OCI-LY3 (cell line): Measurements from ENCODE around the gene HDAC4.

Source experiments
- H2AFZ ChIP-seq: fragments of 200-600, 300-600 bp; shearing (Covaris generic); 2 replicates; pipeline ENCODE4 v1.6.0; 2014; ENCODE audit warnings: antibody characterized with exemption, low read depth, low read length
- H3K27ac ChIP-seq: fragments of 200-600, 300-600 bp; sonication (generic); 2 replicates; pipeline ENCODE4 v1.5.1; 2014; ENCODE audit warnings: mild to moderate bottlenecking, low read length, moderate library complexity, mixed read lengths
- H3K27me3 ChIP-seq: fragments of 200-600, 300-600 bp; sonication (generic); 2 replicates; pipeline ENCODE4 v1.6.1; 2014; ENCODE audit warnings: low read depth, low read length, mixed read lengths
- H3K36me3 ChIP-seq: fragments of 200-600, 300-600 bp; sonication (generic); replicated peaks from 2 replicates; pipeline ENCODE3; 2014; ENCODE audit warnings: low read depth, low read length, mixed read lengths
- H3K4me1 ChIP-seq: fragments of 300-600, 200-600 bp; sonication (generic); 2 replicates; pipeline ENCODE4 v1.6.1; 2014; ENCODE audit warnings: low read length, mixed read lengths
- H3K4me2 ChIP-seq: fragments of 200-600, 300-600 bp; sonication (generic); 2 replicates; pipeline ENCODE4 v1.6.1; 2014; ENCODE audit warnings: low read length, mixed read lengths
- H3K4me3 ChIP-seq: fragments of 300-600, 200-600 bp; sonication (generic); 2 replicates; pipeline ENCODE4 v1.5.1; 2014; ENCODE audit warnings: antibody characterized with exemption, mild to moderate bottlenecking, low read length, moderate library complexity
- H3K79me2 ChIP-seq: fragments of 300-600, 200-600 bp; shearing (Covaris generic); 2 replicates; pipeline ENCODE4 v1.6.1; 2014; ENCODE audit warnings: mild to moderate bottlenecking, low read length, mixed read lengths
- H3K9ac ChIP-seq: fragments of 300-600, 200-600 bp; shearing (Covaris generic); 2 replicates; pipeline ENCODE4 v1.6.0; 2014; ENCODE audit warnings: mild to moderate bottlenecking, low read length, moderate library complexity
- H3K9me3 ChIP-seq: fragments of 200-600, 300-600 bp; shearing (Covaris generic); 2 replicates; pipeline ENCODE4 v1.6.1; 2014; ENCODE audit warnings: low read length, mixed read lengths; ENCODE audit not compliant: insufficient read depth
- H4K20me1 ChIP-seq: fragments of 200-600, 300-600 bp; sonication (generic); 2 replicates; pipeline ENCODE4 v1.6.1; 2016; ENCODE audit warnings: low read length, mixed read lengths; ENCODE audit not compliant: insufficient read depth
- EZH2phosphoT487 ChIP-seq: fragments of 200-600 bp; shearing (Covaris generic); IDR thresholded peaks from 2 replicates; pipeline ENCODE4 v1.6.1; 2018; ENCODE audit warnings: antibody characterized with exemption, mixed run types, low read depth
- TF ChIP-seq, protein P1 (sequence below): fragments of 200-600, 300-600 bp; sonication (generic); IDR thresholded peaks from 2 replicates; pipeline ENCODE4 v1.5.1; 2014; ENCODE audit warnings: antibody characterized with exemption, low read length, low read depth

The HDAC4 gene

DNA sequence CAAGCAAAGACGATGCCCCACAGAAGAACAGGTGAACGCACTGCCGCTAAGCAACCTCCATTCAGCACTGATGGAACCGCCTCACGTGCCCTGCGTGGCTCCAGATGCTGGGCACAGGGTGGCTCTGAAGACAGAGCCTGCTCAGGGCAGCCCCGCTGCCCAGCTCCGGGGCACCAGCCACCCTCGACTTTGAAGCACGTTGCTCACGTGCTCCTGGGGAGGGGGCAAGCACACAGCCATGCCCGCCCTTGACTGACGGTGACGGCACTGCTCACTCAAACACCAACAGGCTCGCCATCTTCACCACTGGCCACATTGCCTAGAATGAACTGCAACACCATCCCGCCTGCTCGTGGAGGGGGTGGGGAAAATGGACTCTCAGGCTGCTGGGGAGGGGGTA is 251.3 kb downstream of the HDAC4 start:
- Histone ChIP-seq H3K36me3 (no peaks in the 10 kb centered on the region), H3K79me2 (no peaks in the 10 kb centered on the region), H3K27ac (no peak overlapping the region), H3K4me2 (no peak overlapping the region), H2AFZ (no peak overlapping the region), H4K20me1 (no peaks in the 10 kb centered on the region), H3K27me3 (no peaks in the 10 kb centered on the region), H3K4me1 (no peaks in the 10 kb centered on the region), H3K4me3 (no peak overlapping the region), H3K9me3 (no peaks in the 10 kb centered on the region), H3K9ac (no peak overlapping the region)
- TF ChIP-seq, protein P1, sequence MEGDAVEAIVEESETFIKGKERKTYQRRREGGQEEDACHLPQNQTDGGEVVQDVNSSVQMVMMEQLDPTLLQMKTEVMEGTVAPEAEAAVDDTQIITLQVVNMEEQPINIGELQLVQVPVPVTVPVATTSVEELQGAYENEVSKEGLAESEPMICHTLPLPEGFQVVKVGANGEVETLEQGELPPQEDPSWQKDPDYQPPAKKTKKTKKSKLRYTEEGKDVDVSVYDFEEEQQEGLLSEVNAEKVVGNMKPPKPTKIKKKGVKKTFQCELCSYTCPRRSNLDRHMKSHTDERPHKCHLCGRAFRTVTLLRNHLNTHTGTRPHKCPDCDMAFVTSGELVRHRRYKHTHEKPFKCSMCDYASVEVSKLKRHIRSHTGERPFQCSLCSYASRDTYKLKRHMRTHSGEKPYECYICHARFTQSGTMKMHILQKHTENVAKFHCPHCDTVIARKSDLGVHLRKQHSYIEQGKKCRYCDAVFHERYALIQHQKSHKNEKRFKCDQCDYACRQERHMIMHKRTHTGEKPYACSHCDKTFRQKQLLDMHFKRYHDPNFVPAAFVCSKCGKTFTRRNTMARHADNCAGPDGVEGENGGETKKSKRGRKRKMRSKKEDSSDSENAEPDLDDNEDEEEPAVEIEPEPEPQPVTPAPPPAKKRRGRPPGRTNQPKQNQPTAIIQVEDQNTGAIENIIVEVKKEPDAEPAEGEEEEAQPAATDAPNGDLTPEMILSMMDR: no peak
- no peak for TF ChIP-seq EZH2phosphoT487

DNA sequence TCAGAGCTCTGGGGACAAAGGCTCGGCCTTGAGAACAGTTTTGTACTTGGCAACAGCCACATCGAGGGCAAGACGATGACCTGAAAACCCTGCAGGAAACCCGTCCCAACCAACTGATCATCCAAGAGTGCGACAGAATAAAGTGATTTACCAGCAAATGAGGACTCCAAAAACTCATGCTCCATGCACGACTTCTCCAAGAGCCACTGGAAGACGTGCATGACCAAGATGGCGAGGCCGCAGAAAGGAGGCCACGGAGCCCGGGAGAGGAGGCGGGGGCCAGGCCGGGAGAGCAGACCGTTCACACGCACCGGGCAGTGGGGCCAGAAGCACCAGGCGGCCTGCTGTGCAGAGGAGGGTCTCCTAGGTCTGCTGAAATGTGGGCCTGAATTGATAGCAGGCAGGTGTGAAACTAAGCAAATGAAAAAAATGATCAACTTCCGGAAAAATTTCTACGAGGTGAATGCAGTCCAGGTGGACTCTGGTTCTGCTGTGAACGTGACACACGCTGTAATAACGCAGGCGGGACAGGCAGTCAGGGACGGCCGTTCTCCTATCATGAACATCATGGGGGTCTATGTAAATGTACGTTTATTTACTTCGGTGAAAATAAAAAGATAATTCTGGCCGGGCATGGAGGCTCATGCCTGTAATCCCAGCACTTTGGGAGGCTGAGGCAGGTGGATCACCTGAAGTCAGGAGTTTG is 252.2 kb downstream of the HDAC4 start:
- H3K79me2 ChIP-seq: no peaks in the 10 kb centered on the region
- H2AFZ ChIP-seq: no peak overlapping the region
- no peaks in the 10 kb centered on the region for H3K36me3 ChIP-seq
- no peak overlapping the region for H3K27ac ChIP-seq
- H3K4me3 ChIP-seq: no peak overlapping the region
- no peaks in the 10 kb centered on the region for H3K4me1 ChIP-seq
- H4K20me1 ChIP-seq: no peaks in the 10 kb centered on the region
- no peaks in the 10 kb centered on the region for H3K9me3 ChIP-seq
- H3K27me3 ChIP-seq: no peaks in the 10 kb centered on the region
- H3K4me2 ChIP-seq: no peak overlapping the region
- no peak overlapping the region for H3K9ac ChIP-seq
- no peak for TF ChIP-seq EZH2phosphoT487
- TF ChIP-seq, protein P1: no peak

DNA sequence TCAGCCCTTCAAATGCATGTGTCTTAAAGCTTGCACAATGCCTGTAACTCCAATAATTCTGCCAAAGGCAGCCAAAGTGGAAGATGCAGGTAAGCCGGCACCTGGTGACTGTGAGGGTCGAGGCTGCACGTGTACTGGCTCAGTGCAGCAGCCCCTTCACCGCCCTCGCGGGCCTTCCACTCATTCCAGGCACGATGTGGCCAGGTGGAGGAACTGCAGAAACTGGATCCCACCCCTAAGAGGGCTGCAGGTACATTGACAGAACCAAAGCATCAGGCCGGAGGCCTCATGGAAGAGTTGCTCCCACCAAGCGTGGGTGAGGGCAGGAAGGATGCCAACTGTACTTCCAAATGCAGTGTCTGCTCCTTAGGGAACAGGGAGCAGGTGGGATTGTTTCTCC is 253.4 kb downstream of the HDAC4 start:
- Histone ChIP-seq H2AFZ (no peak overlapping the region), H3K36me3 (no peaks in the 10 kb centered on the region), H3K79me2 (no peaks in the 10 kb centered on the region), H3K9ac (no peak overlapping the region), H3K9me3 (no peaks in the 10 kb centered on the region), H3K4me2 (no peak overlapping the region), H4K20me1 (no peaks in the 10 kb centered on the region), H3K4me1 (no peaks in the 10 kb centered on the region), H3K4me3 (no peak overlapping the region), H3K27ac (no peak overlapping the region), H3K27me3 (no peaks in the 10 kb centered on the region)
- no peak for TF ChIP-seq EZH2phosphoT487

DNA sequence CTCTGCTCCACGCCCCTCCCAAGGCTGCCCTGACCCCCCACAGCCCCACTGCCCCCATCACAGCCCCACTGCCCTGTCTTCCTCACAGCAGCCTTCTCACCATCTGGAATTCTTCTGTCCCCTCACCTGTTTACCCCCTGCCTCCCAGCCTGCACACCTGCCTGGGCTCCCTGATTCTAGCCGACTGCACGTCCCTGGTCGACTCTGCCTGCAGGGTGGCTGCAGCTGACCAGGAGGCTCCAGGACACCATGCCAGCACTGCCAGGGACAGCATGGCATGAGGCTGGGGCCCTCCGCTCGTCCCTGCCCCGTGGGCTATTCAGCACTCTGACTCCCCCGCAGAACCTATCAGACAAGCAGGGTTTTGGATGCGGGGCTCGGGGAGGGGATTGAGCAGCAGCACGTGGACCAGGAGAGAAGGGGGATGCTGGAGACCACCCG is 254.1 kb downstream of the HDAC4 start:
- no peak overlapping the region for H3K4me2 ChIP-seq
- H4K20me1 ChIP-seq: no peaks in the 10 kb centered on the region
- no peaks in the 10 kb centered on the region for H3K4me1 ChIP-seq
- H3K27me3 ChIP-seq: no peaks in the 10 kb centered on the region
- TF ChIP-seq, protein P1: no peak
- no peak for TF ChIP-seq EZH2phosphoT487
- no peak overlapping the region for H3K27ac ChIP-seq
- no peak overlapping the region for H2AFZ ChIP-seq
- no peaks in the 10 kb centered on the region for H3K79me2 ChIP-seq
- H3K4me3 ChIP-seq: no peak overlapping the region
- no peaks in the 10 kb centered on the region for H3K36me3 ChIP-seq
- no peaks in the 10 kb centered on the region for H3K9me3 ChIP-seq
- no peak overlapping the region for H3K9ac ChIP-seq
